Spleen (tissue), 11 donors: ENCODE data around the gene ADAM11. TPM values are rescaled to one million over a fixed set of nuclear protein-coding genes. Genes with fewer than 3 reads are reported as not detected.

Source experiments
- DNase-seq: peaks from one replicate; pipeline ENCODE4 v3.0.0-alpha.2; 2020
- H3K27ac ChIP-seq, 8 donors: fragments of 200-600 bp; sonication (generic) in 7 of 8; 1 replicate in 4 of 8; 2 replicates in 4 of 8; pipeline versions ENCODE4 v1.5.0 to v1.8.0; 2016 to 2021; ENCODE audit warnings: inconsistent platforms in 4 of 8, mild to moderate bottlenecking in 4 of 8, moderate library complexity in 1 of 8
- H3K27me3 ChIP-seq, 7 donors: fragments of 200-600 bp; sonication (generic) in 6 of 7; replicated peaks in 1 of 7; 1 replicate in 4 of 7; 2 replicates in 3 of 7; pipeline versions ENCODE4 v1.5.0 to v1.8.0; 2016 to 2021; ENCODE audit warnings: inconsistent platforms in 3 of 7, mild to moderate bottlenecking in 1 of 7
- H3K36me3 ChIP-seq, 6 donors: fragments of 200-600 bp; sonication (generic) in 5 of 6; 1 replicate in 4 of 6; 2 replicates in 2 of 6; pipeline versions ENCODE4 v1.5.0 to v1.8.0; 2016 to 2021; ENCODE audit warnings: inconsistent platforms in 2 of 6
- H3K4me1 ChIP-seq, 6 donors: fragments of 200-600 bp; sonication (generic) in 5 of 6; 1 replicate in 3 of 6; 2 replicates in 3 of 6; pipeline versions ENCODE4 v1.5.0 to v1.8.0; 2016 to 2021; ENCODE audit warnings: inconsistent platforms in 3 of 6
- H3K4me3 ChIP-seq, 8 donors: fragments of 200-600 bp; sonication (generic) in 7 of 8; 1 replicate in 4 of 8; 2 replicates in 4 of 8; pipeline versions ENCODE4 v1.5.0 to v1.8.0; 2016 to 2021; ENCODE audit warnings: inconsistent platforms in 4 of 8, mild to moderate bottlenecking in 4 of 8, moderate library complexity in 2 of 8
- H3K9me3 ChIP-seq, 8 donors: fragments of 200-600 bp; sonication (generic) in 7 of 8; 1 replicate in 4 of 8; 2 replicates in 4 of 8; pipeline versions ENCODE4 v1.5.0 to v1.8.0; 2016 to 2021; ENCODE audit warnings: inconsistent platforms in 4 of 8
- POLR2A ChIP-seq, 3 donors: fragments of 450-650 bp; IDR thresholded peaks; one replicate each; pipeline ENCODE4 v1.5.1; 2017; ENCODE audit warnings: antibody characterized with exemption in 3 of 3, mild to moderate bottlenecking in 1 of 3
- POLR2AphosphoS5 ChIP-seq, 3 donors: sonication (generic); formaldehyde crosslinking; IDR thresholded peaks; one replicate each; pipeline ENCODE4 v1.5.1; 2017; ENCODE audit warnings: antibody characterized with exemption in 3 of 3
- WGBS, 5 donors: extraction: QIAGEN DNeasy Blood & Tissue Kit in 3 of 5; methylation state at CpG; one replicate each; pipeline versions ENCODE4 v1.1.5 to v1.1.7; 2013 to 2018; 5-methylcytosine and 5-hydroxymethylcytosine counted together
- intact Hi-C: fragments of 100-400 bp; cut with DNase I; formaldehyde crosslinking; loops from one replicate; pipeline ENCODE4 v1.15.0; 2023; ENCODE audit warnings: low total_unique reads
- polyA plus RNA-seq, 3 donors: library from polyadenylated mRNA; stranded (reverse); fragments of 200-250 nt; gene quantifications; one replicate each; pipeline ENCODE4 v1.2.1, GENCODE V29; 2013
- total RNA-seq, 7 donors: library from RNA; depleted of rRNA in 3 of 7; stranded (reverse); fragments of >200 nt in 3 of 7; fragmentation: NEBNext Ultra II Directional in 4 of 7; extraction: Animal tissue kit (Norgen Biotek cat#: 25700) in 4 of 7; gene quantifications; one replicate each; pipeline versions ENCODE4 v1.1.0 to v1.2.1, GENCODE V29; 2016 to 2021
- TF ChIP-seq, protein P1 (sequence below), 11 experiments: fragments of 200-600 bp in 7 of 11; fragments of 450-650 bp in 4 of 11; sonication (generic) in 4 of 11; IDR thresholded peaks in 8 of 11; conservative IDR thresholded peaks in 3 of 11; 1 replicate in 7 of 11; 2 replicates in 4 of 11; pipeline versions ENCODE4 v1.4.0 to v1.8.0; 2016 to 2021; ENCODE audit warnings: antibody characterized with exemption in 11 of 11, inconsistent platforms in 4 of 11, mild to moderate bottlenecking in 1 of 11
- donor health status: healthy with polysubstance abuse.
- donor health status: DM: no; HTN: no; CAD: no; lungs with moderate emphysema.
- donor health status: DM: no; HTN: no; CAD: no.
- donor health status: Bipolar disorder and iron deficiency.
- donor health status: healthy.
- donor health status: DM: no; HTN: no; CAD: no.
- donor health status: DM: yes; HTN: yes; CAD: no.

Gene ADAM11
- total and polyA plus RNA-seq, 10 donors: 0.10 to 0.79 (median 0.29) TPM; not detected in 1

DNA sequence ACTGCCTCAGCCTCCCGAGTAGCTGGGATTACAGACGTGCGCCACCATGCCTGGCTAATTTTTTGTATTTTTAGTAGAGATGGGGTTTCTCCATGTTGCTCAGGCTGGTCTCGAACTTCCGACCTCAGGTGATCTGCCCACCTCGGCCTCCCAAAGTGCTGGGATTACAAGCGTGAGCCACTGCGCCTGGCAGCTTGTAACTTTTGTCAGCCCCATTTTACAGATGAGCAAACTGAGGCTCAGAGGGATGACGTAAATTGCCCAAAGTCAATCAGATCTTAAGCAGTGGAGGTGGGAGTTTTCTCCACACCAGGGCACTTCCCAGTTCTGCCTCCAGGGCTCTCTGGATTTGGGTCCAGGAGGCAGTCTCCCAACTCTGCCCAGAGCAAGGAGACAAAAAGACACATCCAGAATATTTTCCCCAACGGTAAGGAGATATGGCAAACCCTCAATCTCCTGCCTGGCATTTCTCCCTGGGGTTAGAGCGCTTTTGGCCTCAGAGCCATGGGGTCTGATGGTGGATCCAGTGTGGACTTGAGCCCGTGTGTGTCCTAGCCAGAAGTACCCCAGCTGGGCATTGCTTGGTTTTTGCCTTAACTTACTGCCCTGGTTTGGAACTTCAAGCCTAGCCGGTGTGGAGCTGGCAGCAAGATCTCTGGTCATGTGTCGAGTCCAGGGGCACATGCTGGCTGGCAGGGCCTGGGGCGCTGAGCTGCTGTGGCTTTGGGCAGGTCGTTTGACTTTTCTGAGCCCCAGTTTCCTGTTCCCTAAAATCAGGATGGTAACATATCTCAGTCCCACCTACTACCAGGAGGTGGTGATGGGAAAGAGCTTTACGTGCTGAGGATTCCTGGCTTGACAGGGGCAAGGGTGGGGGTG is 3.4 kb downstream of the ADAM11 start:
- H3K27me3 ChIP-seq: peaks cover 0 to 73% (median 26%) of the 10 kb centered on the region in 7 donors
- WGBS, 5 donors: 73 to 82% (median 78%) methylated on average over 16 to 17 of the region's 17 CpGs
- no peak for DNase-seq

DNA sequence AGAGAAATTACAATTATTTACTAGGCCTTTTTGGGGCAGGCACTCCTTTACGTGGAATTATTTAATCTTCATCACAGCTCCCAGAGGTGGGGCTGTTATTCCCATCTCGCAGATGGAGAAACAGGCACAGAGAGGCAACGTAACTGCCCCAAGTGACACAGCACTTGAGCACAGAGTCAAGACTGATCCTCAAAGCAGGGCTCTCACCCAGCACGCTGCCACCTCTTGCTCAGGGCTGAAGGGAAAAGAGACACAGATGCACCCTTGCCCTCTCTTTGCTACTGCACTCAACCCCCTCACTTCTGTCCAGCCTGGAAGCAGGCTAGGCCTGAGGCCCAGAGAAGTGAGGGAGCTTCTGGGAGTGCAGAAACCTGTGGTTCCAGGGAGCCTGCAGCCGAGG is 4.4 kb downstream of the ADAM11 start:
- Histone ChIP-seq H3K9me3 (no peaks in the 10 kb centered on the region), H3K4me1 (peaks cover 4 to 23% (median 13%) of the 10 kb centered on the region in 6 donors), H3K4me3 (no peak overlapping the region), H3K27me3 (peaks cover 0 to 72% (median 23%) of the 10 kb centered on the region in 7 donors), H3K27ac (no peak overlapping the region), H3K36me3 (no peaks in the 10 kb centered on the region)
- intact Hi-C loops: no loop called here
- DNase-seq: no peak
- 88 to 93% (median 90%) methylated on average over 4 to 5 of the region's 5 CpGs for WGBS, 5 donors
- TF ChIP-seq, protein P1, sequence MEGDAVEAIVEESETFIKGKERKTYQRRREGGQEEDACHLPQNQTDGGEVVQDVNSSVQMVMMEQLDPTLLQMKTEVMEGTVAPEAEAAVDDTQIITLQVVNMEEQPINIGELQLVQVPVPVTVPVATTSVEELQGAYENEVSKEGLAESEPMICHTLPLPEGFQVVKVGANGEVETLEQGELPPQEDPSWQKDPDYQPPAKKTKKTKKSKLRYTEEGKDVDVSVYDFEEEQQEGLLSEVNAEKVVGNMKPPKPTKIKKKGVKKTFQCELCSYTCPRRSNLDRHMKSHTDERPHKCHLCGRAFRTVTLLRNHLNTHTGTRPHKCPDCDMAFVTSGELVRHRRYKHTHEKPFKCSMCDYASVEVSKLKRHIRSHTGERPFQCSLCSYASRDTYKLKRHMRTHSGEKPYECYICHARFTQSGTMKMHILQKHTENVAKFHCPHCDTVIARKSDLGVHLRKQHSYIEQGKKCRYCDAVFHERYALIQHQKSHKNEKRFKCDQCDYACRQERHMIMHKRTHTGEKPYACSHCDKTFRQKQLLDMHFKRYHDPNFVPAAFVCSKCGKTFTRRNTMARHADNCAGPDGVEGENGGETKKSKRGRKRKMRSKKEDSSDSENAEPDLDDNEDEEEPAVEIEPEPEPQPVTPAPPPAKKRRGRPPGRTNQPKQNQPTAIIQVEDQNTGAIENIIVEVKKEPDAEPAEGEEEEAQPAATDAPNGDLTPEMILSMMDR (IDR thresholded peaks at IDR 0.05 in 8 of 11, conservative IDR thresholded peaks at IDR 0.05 in 3 of 11): no peak
- TF ChIP-seq POLR2A (IDR thresholded peaks at IDR 0.05): no peak

More for the DNA sequence above, 3.4 kb downstream of the ADAM11 start:
- TF ChIP-seq, protein P1 (IDR thresholded peaks at IDR 0.05 in 8 of 11, conservative IDR thresholded peaks at IDR 0.05 in 3 of 11): no peak
- TF ChIP-seq POLR2A (IDR thresholded peaks at IDR 0.05): no peak
- no peak for TF ChIP-seq POLR2AphosphoS5 (IDR thresholded peaks at IDR 0.05)
- Histone ChIP-seq H3K36me3 (no peaks in the 10 kb centered on the region), H3K4me3 (no peak overlapping the region), H3K27ac (no peak overlapping the region), H3K9me3 (no peaks in the 10 kb centered on the region), H3K4me1 (peaks cover 4 to 20% (median 12%) of the 10 kb centered on the region in 6 donors)
- intact Hi-C loops: no loop called here

DNA sequence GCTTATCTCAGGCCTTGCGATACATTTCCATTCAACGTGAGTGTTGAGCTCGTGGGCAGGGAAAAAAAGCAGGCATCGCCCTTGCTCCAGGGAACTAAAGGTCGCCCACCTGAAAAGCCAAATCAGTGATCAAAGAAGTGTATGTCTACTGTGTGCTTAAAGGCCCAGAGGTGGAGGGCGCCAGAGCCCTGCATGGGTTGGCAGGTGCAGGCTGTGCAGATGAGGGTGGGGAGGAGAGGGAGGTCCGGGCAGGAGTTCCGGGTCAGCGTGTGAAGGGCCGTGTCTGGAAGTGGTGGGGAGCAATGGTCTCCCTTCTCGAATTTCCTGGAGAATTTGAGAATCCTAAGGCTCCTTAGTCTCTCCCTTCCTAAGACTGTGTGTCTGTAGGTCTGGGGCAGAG is 7.2 kb downstream of the ADAM11 start:
- WGBS, 5 donors: 77 to 90% (median 84%) methylated on average over 9 to 11 of the region's 11 CpGs
- Histone ChIP-seq H3K27ac (no peak overlapping the region), H3K4me3 (no peak overlapping the region), H3K27me3 (peaks cover 0 to 59% (median 0%) of the 10 kb centered on the region in 7 donors), H3K36me3 (no peaks in the 10 kb centered on the region), H3K9me3 (no peaks in the 10 kb centered on the region), H3K4me1 (peaks cover 0 to 17% (median 3%) of the 10 kb centered on the region in 6 donors)
- intact Hi-C loops: no loop called here
- no peak for DNase-seq
- TF ChIP-seq POLR2A (IDR thresholded peaks at IDR 0.05): no peak
- TF ChIP-seq POLR2AphosphoS5 (IDR thresholded peaks at IDR 0.05): no peak
- TF ChIP-seq, protein P1 (IDR thresholded peaks at IDR 0.05 in 8 of 11, conservative IDR thresholded peaks at IDR 0.05 in 3 of 11): no peak

GRCh38 chr17:44766409-44767038 is 7.7 kb downstream of the ADAM11 start:
- no peak for TF ChIP-seq POLR2AphosphoS5 (IDR thresholded peaks at IDR 0.05)
- TF ChIP-seq POLR2A (IDR thresholded peaks at IDR 0.05): no peak
- intact Hi-C loops: no loop called here
- Histone ChIP-seq H3K36me3 (no peaks in the 10 kb centered on the region), H3K27me3 (peaks cover 0 to 55% (median 0%) of the 10 kb centered on the region in 7 donors), H3K27ac (no peak overlapping the region), H3K4me3 (no peak overlapping the region), H3K4me1 (peaks cover 0 to 23% (median 3%) of the 10 kb centered on the region in 6 donors), H3K9me3 (no peaks in the 10 kb centered on the region)
- 50 to 78% (median 72%) methylated on average over 8 of the region's 8 CpGs for WGBS, 5 donors
- DNase-seq: no peak
